Sigmoid colon (tissue), 4 donors: Measurements from ENCODE around the gene PDHA1.

Source experiments
- EP300 ChIP-seq, 4 donors: sonication (generic); formaldehyde crosslinking; IDR thresholded peaks; one replicate each; pipeline ENCODE4 v1.6.1; 2017; ENCODE audit warnings: antibody characterized with exemption in 4 of 4
- POLR2AphosphoS5 ChIP-seq, 4 donors: sonication (generic); formaldehyde crosslinking; IDR thresholded peaks; one replicate each; pipeline ENCODE4 v1.6.1; 2017; ENCODE audit warnings: antibody characterized with exemption in 4 of 4
- TF ChIP-seq, protein P1 (sequence below), 4 experiments: fragments of 450-650 bp in 3 of 4; fragments of 200-600 bp in 1 of 4; IDR thresholded peaks; one replicate each; pipeline ENCODE4 v1.5.1; 2016 to 2019; ENCODE audit warnings: antibody characterized with exemption in 4 of 4, mild to moderate bottlenecking in 3 of 4, moderate library complexity in 2 of 4

DNA sequence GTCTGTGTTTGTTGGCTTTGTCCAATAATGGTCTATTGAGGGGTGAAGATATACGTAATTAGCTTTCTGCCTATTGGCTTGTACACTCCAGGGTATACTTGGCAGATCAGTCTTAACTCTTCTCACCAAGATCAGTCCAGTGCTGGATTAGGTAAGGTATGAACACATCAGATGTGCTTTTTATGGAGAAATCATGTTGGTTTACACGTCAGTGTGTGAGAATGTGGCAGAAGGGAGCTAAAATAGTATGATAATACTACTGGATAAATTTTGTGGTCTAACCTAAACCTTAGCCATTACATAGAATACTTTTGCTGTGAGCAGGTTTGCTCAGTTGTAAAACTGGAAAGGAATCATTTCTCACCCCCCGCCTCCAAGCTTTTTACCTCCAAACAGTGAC lies 4.2 kb downstream of the PDHA1 start:
- TF ChIP-seq, protein P1, sequence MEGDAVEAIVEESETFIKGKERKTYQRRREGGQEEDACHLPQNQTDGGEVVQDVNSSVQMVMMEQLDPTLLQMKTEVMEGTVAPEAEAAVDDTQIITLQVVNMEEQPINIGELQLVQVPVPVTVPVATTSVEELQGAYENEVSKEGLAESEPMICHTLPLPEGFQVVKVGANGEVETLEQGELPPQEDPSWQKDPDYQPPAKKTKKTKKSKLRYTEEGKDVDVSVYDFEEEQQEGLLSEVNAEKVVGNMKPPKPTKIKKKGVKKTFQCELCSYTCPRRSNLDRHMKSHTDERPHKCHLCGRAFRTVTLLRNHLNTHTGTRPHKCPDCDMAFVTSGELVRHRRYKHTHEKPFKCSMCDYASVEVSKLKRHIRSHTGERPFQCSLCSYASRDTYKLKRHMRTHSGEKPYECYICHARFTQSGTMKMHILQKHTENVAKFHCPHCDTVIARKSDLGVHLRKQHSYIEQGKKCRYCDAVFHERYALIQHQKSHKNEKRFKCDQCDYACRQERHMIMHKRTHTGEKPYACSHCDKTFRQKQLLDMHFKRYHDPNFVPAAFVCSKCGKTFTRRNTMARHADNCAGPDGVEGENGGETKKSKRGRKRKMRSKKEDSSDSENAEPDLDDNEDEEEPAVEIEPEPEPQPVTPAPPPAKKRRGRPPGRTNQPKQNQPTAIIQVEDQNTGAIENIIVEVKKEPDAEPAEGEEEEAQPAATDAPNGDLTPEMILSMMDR (IDR thresholded peaks at IDR 0.05) = no peak
- no peak for TF ChIP-seq POLR2AphosphoS5 (IDR thresholded peaks at IDR 0.05)
- no peak for TF ChIP-seq EP300 (IDR thresholded peaks at IDR 0.05)
